ENCODE data around the gene EEF1G. TPM values are rescaled to one million over a fixed set of nuclear protein-coding genes. Genes with fewer than 3 reads are reported as not detected.

Gene EEF1G
- total RNA-seq, 1 experiment from 2014 or later, result 1,815 TPM

DNA sequence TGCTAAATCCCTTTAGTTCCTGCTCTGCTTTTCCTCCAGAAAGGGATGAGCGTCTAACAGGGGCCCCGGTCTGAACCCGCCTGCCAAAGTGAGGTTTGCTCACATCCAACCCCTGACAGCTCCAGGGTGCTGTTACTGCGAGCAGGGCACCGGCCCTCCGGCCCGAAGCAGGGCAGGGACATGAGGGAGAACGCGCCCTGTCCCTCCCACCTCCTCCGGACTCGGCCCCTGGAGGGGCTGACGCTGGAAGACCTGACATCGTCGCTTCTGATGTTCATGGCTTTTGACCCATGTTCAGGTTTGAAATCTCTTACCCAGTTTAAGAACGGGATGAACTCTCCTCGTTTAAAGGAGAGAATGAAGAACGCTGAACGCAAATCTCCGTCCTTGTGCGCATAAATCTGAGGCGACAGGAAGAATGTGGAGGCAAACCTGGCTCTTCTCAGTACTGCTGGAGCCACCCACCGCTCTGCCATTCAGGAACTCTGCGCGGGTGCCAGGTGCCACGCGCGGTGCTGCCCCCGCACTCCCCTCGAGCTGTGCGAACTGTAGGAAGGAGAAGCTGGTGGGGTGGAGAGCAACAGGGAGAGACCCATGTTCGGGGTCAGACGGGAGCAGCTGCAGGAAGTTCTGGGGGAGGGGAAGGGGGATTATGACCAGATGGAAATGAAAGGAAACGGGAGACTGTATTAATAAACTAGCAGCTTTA lies 826 bp upstream of the EEF1G start:
- peak overlapping the region; percentile 99 for H3K4me2 ChIP-seq (ENCODE audit: low read length)
- POLR2A ChIA-PET (ENCODE audit: unreplicated experiment), result interaction anchor here (0.5 to 1.3 kb wide), 15 partner anchors 13 to 602 kb away, joined by 3 to 23 read pairs (median 6); partner anchors contain the start of genes B3GAT3, C11orf98, CSKMT and GANAB
- H3K9me3 ChIP-seq (ENCODE audit: low read length), result no peaks in the 10 kb centered on the region
- peaks cover 48% of the 10 kb centered on the region for H3K36me3 ChIP-seq (ENCODE audit: low read depth, low read length)
- H3F3A ChIP-seq (ENCODE audit: low read length, unreplicated experiment), result no peaks in the 10 kb centered on the region
- H3K4me1 ChIP-seq (ENCODE audit: insufficient read depth, low read length), result peaks cover 36% of the 10 kb centered on the region
- H3K9me2 ChIP-seq (replicated peaks; ENCODE audit: low read length), result no peaks in the 10 kb centered on the region
- ATAC-seq (peak; percentile 31), DNase-seq (peak; percentile 29)
- no peaks in the 10 kb centered on the region for H3K27me3 ChIP-seq (ENCODE audit: low read length)
- peak overlapping the region; percentile 74 for H3K27ac ChIP-seq (ENCODE audit: low read length)
- intact Hi-C loops (cut with micrococcal nuclease), result loop anchor here (1.0 kb wide), 1 partner anchor 17 kb away; the partner anchor contains the start of gene TUT1
- H3K79me2 ChIP-seq (ENCODE audit: low read length), result peaks cover 67% of the 10 kb centered on the region
- TF ChIP-seq, protein P1, sequence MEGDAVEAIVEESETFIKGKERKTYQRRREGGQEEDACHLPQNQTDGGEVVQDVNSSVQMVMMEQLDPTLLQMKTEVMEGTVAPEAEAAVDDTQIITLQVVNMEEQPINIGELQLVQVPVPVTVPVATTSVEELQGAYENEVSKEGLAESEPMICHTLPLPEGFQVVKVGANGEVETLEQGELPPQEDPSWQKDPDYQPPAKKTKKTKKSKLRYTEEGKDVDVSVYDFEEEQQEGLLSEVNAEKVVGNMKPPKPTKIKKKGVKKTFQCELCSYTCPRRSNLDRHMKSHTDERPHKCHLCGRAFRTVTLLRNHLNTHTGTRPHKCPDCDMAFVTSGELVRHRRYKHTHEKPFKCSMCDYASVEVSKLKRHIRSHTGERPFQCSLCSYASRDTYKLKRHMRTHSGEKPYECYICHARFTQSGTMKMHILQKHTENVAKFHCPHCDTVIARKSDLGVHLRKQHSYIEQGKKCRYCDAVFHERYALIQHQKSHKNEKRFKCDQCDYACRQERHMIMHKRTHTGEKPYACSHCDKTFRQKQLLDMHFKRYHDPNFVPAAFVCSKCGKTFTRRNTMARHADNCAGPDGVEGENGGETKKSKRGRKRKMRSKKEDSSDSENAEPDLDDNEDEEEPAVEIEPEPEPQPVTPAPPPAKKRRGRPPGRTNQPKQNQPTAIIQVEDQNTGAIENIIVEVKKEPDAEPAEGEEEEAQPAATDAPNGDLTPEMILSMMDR (conservative IDR thresholded peaks at IDR 0.05; ENCODE audit: low read depth, low read length), result no peak
- no peak for TF ChIP-seq EZH2 (IDR thresholded peaks at IDR 0.05; ENCODE audit: low read length, unreplicated experiment)
- TF ChIP-seq EZH2phosphoT487 (IDR thresholded peaks at IDR 0.05; ENCODE audit: borderline replicate concordance, low read length), result no peak
- H3K9ac ChIP-seq (ENCODE audit: low read length), result peak overlapping the region; percentile 98
- BruUV-seq (replicated peaks), result TSS peak; percentile 89
- peaks cover 31% of the 10 kb centered on the region for H4K20me1 ChIP-seq (ENCODE audit: low read length)
- CTCF ChIA-PET, result interaction anchor here (0.7 to 1.6 kb wide), 9 partner anchors 14 to 761 kb away, joined by 3 to 7 read pairs (median 4); partner anchors contain the start of gene TUT1
- H3K4me3 ChIP-seq (ENCODE audit: low read length), result peak overlapping the region; percentile 94
- H2AFZ ChIP-seq (ENCODE audit: low read length), result peak overlapping the region; percentile 92

DNA sequence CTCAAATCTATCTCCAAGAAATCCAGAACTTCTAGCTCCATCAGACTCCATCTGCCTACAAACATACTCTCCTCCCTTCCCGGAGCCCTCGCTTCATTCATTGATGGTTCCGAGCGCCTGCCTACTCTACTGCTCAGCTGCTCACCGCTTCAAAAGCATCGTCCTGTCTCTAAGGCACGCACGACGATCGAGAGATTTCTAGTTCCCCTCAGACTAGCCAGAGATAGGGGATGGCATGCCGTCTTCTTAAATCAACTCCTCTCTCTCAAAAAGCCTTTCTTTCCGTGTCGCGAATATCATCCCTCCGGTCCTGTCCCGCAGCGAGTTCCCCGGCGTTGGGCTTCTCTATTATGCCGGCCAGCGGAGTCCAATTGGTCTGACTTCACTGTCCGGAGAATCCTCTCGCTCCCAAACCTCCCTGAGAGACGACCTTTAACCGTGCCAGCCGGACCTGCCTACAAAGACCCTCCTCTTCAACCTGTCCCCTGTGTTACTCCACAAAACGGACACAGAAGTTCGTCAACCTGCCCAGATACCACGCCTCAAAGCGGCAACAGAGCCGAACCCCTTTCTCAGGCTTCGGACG lies 592 bp downstream of the EEF1G start:
- Histone ChIP-seq H3F3A (ENCODE audit: low read length, unreplicated experiment) (no peaks in the 10 kb centered on the region), H3K27ac (ENCODE audit: low read length) (peak overlapping the region; percentile 49), H3K4me1 (ENCODE audit: insufficient read depth, low read length) (peaks cover 36% of the 10 kb centered on the region), H3K4me2 (ENCODE audit: low read length) (peak overlapping the region; percentile 80), H3K4me3 (ENCODE audit: low read length) (peak overlapping the region; percentile 94), H3K36me3 (ENCODE audit: low read depth, low read length) (peaks cover 52% of the 10 kb centered on the region), H3K9me3 (ENCODE audit: low read length) (no peaks in the 10 kb centered on the region), H2AFZ (ENCODE audit: low read length) (peak overlapping the region; percentile 74), H3K9ac (ENCODE audit: low read length) (peak overlapping the region; percentile 98), H3K9me2 (replicated peaks; ENCODE audit: low read length) (no peaks in the 10 kb centered on the region), H3K79me2 (ENCODE audit: low read length) (peaks cover 81% of the 10 kb centered on the region), H4K20me1 (ENCODE audit: low read length) (peaks cover 33% of the 10 kb centered on the region), H3K27me3 (ENCODE audit: low read length) (no peaks in the 10 kb centered on the region)
- DNase-seq, result no peak
- no peak; the same call in 1 of the 2 replicates for ATAC-seq
- TSS peak; percentile 74 for BruUV-seq (replicated peaks)
- ChIA-PET POLR2A (ENCODE audit: unreplicated experiment) (interaction anchor here (0.6 to 1.3 kb wide), 11 partner anchors 12 to 180 kb away, joined by 3 to 23 read pairs (median 5); partner anchors contain the start of genes AHNAK, B3GAT3, C11orf98 and CSKMT), CTCF (interaction anchor here (1.0 to 1.6 kb wide), 4 partner anchors 13 to 180 kb away, joined by 3 to 7 read pairs (median 6); partner anchors contain the start of gene TUT1)
- TF ChIP-seq EZH2phosphoT487 (IDR thresholded peaks at IDR 0.05; ENCODE audit: borderline replicate concordance, low read length) (no peak), EZH2 (IDR thresholded peaks at IDR 0.05; ENCODE audit: low read length, unreplicated experiment) (no peak)
- TF ChIP-seq, protein P1 (conservative IDR thresholded peaks at IDR 0.05; ENCODE audit: low read depth, low read length), result no peak
- intact Hi-C loops (cut with micrococcal nuclease), result no loop called here
